ENCODE data around the gene DPF3.

The DPF3 gene

DNA sequence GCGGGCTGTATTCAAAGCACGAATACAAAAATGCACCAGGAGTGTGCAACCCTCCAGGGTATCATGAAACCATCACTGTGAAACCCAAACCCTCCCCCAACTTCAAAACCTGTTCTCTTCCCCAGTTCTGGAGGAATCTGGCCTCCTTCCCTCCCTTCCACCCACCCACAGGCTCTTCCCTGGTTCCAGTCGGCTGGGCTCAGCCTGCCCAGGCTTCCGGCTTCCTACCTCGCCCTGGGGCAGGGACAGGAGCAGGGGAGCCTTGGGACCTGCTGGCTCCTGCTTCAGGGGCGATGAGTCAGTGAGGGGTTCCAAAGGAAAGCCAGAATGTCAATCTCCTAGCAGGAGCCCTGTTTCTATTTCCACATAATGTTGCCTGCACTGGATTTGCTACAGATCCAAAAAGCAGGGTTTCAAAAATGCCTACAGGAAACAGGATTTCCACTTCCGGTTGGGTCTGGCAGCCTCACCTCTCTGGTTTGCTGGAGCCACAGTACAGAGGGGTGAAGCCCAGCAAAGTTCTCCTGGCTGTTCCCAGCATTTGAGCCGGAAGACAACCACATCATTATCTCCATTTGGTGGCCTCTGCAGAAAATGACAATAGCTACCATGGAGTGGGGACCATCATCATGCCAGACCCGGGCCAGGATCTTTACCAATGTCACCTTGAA, 278.3 kb downstream of the DPF3 start:
- DNase-seq (ENCODE audit: low spot score): no peak

DNA sequence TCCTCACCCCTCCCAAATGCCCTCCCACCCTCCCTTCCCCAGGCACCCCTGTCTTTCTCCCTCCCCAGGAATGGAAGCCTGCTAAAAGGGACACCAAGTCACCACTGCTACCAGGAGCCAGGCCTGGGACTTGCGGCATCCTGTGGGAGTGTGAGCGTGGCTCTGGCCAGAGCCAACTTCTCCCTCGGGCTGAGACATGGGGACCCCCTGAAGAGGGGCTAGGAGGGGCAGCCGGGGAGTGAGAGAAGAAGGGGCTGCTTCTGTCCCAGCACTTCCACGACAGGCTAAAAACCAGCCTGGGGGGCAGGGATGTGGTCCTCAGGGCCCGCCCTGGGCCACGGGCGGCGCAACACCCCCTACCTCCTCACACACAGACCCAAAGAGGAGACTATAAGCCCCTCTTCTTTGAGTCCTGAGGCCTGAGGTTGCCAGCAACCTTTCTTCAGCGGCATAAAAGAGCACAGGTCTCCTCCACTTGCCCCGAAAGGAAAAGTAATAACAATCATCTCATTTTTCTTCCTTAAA, 278.9 kb downstream of the DPF3 start:
- no peak for DNase-seq (ENCODE audit: low spot score)

DNA sequence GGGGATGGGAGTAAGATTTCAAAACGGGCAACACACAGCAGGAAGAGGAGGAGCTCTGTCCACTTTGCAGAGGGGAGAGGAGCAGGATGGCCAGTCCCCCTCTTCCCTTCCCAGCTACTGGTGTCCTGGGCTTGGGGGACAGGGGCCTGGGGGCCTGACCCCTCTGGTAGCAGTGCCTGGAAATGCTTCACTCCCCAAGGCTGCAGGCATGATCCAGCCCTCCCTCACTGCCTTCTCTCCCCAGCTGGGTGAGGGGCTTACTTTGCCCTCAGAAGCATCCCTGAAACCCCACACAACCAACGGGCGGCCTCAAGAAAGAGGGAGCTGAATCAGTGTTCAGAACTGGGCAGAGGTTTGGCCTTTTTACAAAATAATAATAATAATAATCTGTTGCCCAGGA, 279.5 kb downstream of the DPF3 start:
- no peak for DNase-seq (ENCODE audit: low spot score)

- no peak for DNase-seq (ENCODE audit: low spot score)
Observed at GRCh38 chr14:72613975-72614319, 280.0 kb downstream of the DPF3 start.

GRCh38 chr14:72613231-72613974, 280.5 kb downstream of the DPF3 start:
- no peak for DNase-seq (ENCODE audit: low spot score)

DNA sequence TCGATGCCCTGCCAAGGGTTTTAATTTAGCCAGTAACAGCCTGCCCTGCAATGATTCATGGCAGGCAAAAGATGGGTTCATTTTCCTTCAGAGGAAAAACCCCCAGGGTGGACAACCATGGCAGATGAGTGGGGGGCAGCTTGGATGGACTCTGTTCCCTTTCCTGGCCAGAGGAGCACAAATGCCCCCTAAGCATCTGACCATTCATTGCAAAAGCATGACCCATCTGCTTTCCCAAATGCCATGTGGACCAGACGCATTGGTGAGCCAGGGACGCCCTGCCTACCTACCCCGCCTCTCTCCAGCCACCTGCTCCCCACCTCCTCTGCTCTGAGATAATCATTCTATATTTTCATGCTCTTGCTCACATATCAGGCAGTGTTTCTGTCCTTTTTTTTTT, 281.9 kb downstream of the DPF3 start:
- no peak for DNase-seq (ENCODE audit: low spot score)

- no peak for DNase-seq (ENCODE audit: low spot score)
Observed at GRCh38 chr14:72611506-72611905, 282.4 kb downstream of the DPF3 start.

DNA sequence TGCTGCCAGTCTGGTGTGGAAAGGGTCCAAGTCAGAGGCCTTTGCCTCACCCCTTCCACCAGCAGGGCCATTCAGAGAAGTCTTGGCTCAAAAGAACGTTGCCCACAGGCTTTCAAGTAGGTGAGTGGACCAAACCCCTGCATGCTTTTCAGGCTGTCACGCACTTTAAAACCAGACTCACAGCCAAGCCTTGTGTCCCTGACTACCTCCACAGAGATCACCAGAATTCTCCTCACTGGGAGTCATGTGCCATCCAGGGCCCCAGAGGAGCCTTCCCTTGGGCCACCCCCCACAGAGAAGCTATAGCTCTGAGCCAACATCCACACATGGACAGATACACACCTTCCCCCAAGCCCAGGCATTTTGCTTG, 283.1 kb downstream of the DPF3 start:
- no peak for DNase-seq (ENCODE audit: low spot score)

DNA sequence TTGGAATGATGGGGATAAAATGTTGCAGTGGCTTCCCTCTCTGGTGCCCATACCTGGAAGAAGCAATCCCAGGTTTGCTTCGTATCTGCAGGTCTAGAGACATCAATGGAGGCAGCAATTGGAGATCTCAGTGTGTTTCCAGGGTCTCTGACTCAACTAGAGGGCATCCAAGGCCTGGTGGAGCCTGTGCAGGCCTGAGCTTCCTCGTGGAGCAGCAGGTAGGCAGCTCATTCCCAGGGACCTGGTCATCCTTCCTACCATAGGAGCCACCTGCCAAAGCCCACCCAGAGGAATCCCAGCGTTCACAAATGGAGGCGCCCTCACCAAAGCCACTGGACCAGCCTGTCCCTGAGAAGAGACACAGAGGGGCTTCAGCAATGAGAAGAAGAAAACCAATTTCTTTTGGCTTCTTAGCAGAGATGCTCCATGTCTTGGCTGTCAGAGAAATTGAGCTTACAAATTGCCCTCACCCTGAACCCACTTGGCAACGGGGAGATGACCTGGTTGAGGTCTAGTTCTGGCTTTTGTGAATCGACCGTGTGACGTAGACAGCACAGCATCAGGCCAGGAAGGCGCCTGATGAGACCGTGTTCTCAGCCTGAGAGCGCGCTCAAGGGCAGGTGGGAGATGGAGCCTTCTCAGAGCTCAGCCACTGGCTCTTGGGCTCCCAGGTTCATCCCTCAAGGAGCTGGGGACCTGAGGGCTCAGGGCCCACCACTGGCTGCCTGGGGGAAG, 283.6 kb downstream of the DPF3 start:
- no peak for DNase-seq (ENCODE audit: low spot score)

DNA sequence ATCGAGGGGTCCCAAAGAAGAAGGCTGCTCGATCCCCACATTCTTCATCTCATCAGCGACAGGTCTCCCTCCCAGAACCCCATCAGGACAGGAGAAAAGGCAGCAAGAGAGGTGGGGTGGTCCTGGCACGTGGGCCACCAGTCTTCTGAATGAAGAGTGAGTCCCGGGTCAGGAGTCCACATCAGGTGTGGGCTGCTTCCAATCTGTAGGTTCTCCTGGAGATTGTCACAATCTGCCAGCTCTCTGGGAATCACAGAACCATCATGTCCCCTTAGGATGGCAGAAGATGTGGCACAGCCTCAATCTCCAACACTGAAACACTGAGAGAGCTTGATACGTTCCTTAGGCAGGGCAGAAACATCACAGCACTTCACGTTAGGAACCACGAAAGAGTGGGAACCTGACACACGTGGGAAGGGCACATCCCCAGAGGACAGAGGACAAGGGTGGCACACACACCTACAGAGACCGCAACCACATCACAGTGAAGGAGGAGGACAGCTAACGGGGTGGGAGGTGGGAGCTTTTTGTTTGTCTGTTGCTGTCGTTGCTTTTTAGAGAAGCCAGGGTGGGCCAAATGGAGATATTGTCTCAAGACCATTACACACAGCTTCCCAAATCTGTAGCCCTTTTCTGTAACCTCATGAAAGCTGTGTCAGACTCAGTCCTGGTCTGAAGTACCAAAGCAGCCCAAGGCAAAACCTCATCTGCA, 284.5 kb downstream of the DPF3 start:
- no peak for DNase-seq (ENCODE audit: low spot score)

DNA sequence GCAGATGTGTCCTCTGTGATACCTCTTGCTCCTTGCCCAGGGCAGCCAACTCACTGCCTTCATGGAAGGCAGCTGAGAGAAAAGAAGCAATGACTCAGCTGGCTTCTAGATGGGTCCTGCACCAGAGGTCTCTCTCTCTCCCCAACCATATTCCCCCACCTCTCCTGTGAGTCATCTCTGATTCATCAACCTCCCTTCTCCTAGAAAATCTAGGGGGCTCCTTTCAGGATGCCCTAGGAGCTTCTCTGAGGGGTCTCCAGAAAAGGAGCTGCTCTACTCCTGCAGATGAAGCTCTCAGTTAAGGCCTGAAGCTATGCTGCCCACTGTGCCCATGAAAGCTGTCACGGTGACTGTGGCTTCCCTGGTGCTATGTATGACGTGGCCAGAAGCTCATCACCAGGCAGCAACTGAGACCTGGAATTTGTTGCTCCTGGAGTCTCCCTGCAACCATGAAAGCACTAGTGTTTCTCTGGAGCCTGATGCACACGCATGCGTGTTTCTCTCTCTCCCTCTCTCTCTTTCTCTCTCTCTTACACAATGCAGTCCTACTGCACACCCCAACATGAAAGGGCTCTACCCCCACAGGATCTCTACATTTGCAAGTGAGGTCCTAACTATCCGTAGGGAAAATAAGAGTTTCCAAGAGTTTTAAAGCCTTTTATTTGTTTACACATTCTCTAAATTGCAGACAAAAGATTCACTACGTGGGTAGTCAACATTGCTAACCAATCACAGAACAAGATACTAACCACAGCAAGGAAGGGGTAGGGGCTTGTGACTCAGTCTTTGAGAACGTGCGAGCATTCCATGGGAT, 285.3 kb downstream of the DPF3 start:
- DNase-seq (ENCODE audit: low spot score): no peak

DNA sequence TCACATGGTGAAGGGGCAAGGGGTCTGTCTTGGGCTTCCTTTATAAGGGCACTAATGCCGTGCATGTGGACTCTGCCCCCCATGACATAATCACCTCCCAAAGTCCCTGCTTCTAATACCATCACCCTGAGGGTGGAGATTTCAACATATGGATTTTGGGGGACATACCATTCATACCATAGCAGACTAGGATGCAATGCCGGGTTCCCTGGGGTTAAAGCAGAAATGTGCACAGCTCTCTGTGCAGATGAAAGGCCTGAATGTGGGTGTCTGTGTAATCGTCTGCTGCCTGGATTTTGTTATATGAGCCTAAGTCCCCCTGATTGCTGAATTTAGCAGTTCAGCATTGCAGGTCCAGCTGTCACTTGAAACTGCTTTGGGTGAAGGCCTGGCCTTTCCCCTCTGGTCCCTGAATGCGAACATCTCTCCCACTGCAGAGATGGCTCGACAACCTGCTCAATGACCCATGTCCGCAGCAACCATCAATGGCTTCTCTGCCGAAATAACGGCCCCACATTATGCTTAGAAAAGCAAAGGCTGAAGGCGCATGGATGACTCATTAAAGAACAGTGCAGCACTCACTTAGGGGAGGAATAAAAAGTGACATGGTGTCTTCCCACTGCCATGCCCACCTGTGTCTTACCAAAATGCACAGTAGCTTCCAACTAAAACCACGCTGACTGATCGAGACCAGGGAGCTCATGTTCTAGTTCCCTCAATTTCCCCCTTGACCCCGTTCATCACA, 286.3 kb downstream of the DPF3 start:
- no peak for DNase-seq (ENCODE audit: low spot score)

- DNase-seq (ENCODE audit: low spot score): no peak
Observed at GRCh38 chr14:72606879-72607278, 287.0 kb downstream of the DPF3 start.

DNA sequence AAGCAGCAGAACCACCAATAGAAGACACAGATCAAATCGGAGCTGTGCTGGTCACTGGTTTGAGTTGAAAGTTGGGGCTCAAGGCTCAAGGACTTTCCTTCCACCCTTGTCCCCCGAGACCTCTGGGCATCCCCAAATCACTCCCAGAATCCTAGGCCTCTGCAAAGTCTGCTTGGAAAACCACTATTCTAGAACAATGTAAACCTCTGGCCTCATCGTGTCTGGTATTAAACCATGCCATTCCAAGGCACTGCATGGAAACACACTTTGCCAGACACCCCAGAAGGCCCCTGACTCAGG, 288.0 kb downstream of the DPF3 start:
- no peak for DNase-seq (ENCODE audit: low spot score)

GRCh38 chr14:72605096-72605920, 288.6 kb downstream of the DPF3 start:
- DNase-seq (ENCODE audit: low spot score): no peak

- no peak for DNase-seq (ENCODE audit: low spot score)
Observed at GRCh38 chr14:72604133-72604532, 289.8 kb downstream of the DPF3 start.

- DNase-seq (ENCODE audit: low spot score): no peak
Observed at GRCh38 chr14:72603639-72604038, 290.3 kb downstream of the DPF3 start.

- no peak for DNase-seq (ENCODE audit: low spot score)
Observed at GRCh38 chr14:72600551-72601330, 293.2 kb downstream of the DPF3 start.

Data from NAMALWA (cell line).